NOMO-1 (cell line): ENCODE results near the gene LTA4H.

Source experiments
- DNase-seq, 2 experiments: peaks; one replicate each; lab custom pipeline; 2025; ENCODE audit not compliant: unreplicated experiment in 2 of 2; lab: John Stamatoyannopoulos, UW

LTA4H gene

GRCh38 chr12:96036765-96037455, 1.5 kb upstream of the LTA4H start:
- no peak for DNase-seq

- DNase-seq = no peak
Observed at GRCh38 chr12:96034621-96035282, 635 bp downstream of the LTA4H start.

GRCh38 chr12:96033549-96034389, 1.6 kb downstream of the LTA4H start:
- no peak for DNase-seq

- DNase-seq = no peak
Observed at GRCh38 chr12:96029826-96030225, 5.6 kb downstream of the LTA4H start.

- DNase-seq = no peak
Observed at GRCh38 chr12:96028538-96028937, 6.8 kb downstream of the LTA4H start.

- no peak for DNase-seq
Observed at GRCh38 chr12:96026331-96026730, 9.1 kb downstream of the LTA4H start.

GRCh38 chr12:96025518-96025917, 9.9 kb downstream of the LTA4H start:
- no peak for DNase-seq

GRCh38 chr12:96020314-96021003, 14.9 kb downstream of the LTA4H start:
- DNase-seq = peak; percentile 89 to 97

- no peak for DNase-seq
Observed at GRCh38 chr12:96015672-96016071, 19.7 kb downstream of the LTA4H start.

GRCh38 chr12:96014943-96015599, 20.3 kb downstream of the LTA4H start:
- no peak for DNase-seq

GRCh38 chr12:96007729-96008128, 27.7 kb downstream of the LTA4H start:
- no peak for DNase-seq

- no peak for DNase-seq
Observed at GRCh38 chr12:96006727-96007126, 28.7 kb downstream of the LTA4H start.

GRCh38 chr12:96000858-96001257, 34.5 kb downstream of the LTA4H start:
- no peak for DNase-seq

GRCh38 chr12:95999484-95999883, 35.9 kb downstream of the LTA4H start:
- no peak for DNase-seq

- DNase-seq = peak; percentile 82 to 90
Observed at GRCh38 chr12:95998611-95999286, 36.6 kb downstream of the LTA4H start.

- no peak for DNase-seq
Observed at GRCh38 chr12:95997911-95998510, 37.4 kb downstream of the LTA4H start.

- DNase-seq = no peak
Observed at GRCh38 chr12:95997276-95997675, 38.1 kb downstream of the LTA4H start.

- DNase-seq = peak; percentile 75 to 95
Observed at GRCh38 chr12:95996034-95996658, 39.2 kb downstream of the LTA4H start, which contains the start of gene HAL. Gene HAL (minus strand): TSS chr12:95996344. CDS start chr12:95995910, 434 bp downstream.
